A204.1 (cell line): ENCODE results near the gene ADAMTS9.

ENCODE experiments used
- FAIRE-seq: peaks from 2 replicates; lab custom pipeline; 2012; peaks lifted over from hg19 to GRCh38; lab: Jason Lieb, UNC

Gene ADAMTS9

GRCh38 chr3:64686446-64686908 is 1.3 kb downstream of the ADAMTS9 start:
- no peak for FAIRE-seq

GRCh38 chr3:64685800-64686445 is 1.9 kb downstream of the ADAMTS9 start:
- no peak for FAIRE-seq

GRCh38 chr3:64685331-64685799 is 2.4 kb downstream of the ADAMTS9 start:
- no peak for FAIRE-seq

- no peak for FAIRE-seq
Measured at GRCh38 chr3:64684715-64685261, 3.0 kb downstream of the ADAMTS9 start.

GRCh38 chr3:64681827-64682226 is 6.0 kb downstream of the ADAMTS9 start:
- no peak for FAIRE-seq

- no peak for FAIRE-seq
Measured at GRCh38 chr3:64681015-64681414, 6.8 kb downstream of the ADAMTS9 start.

- FAIRE-seq: no peak
Measured at GRCh38 chr3:64680334-64680733, 7.5 kb downstream of the ADAMTS9 start.

- no peak for FAIRE-seq
Measured at GRCh38 chr3:64677961-64678716, 9.7 kb downstream of the ADAMTS9 start.

GRCh38 chr3:64676831-64677230 is 11.0 kb downstream of the ADAMTS9 start:
- FAIRE-seq: no peak

- no peak for FAIRE-seq
Measured at GRCh38 chr3:64675687-64676247, 12.0 kb downstream of the ADAMTS9 start.

- no peak for FAIRE-seq
Measured at GRCh38 chr3:64674591-64675076, 13.2 kb downstream of the ADAMTS9 start.

GRCh38 chr3:64673159-64673715 is 14.6 kb downstream of the ADAMTS9 start:
- FAIRE-seq: no peak

- no peak for FAIRE-seq
Measured at GRCh38 chr3:64668582-64669510, 19.0 kb downstream of the ADAMTS9 start.

- FAIRE-seq: no peak
Measured at GRCh38 chr3:64667887-64668581, 19.8 kb downstream of the ADAMTS9 start.

GRCh38 chr3:64667138-64667537 is 20.7 kb downstream of the ADAMTS9 start:
- FAIRE-seq: no peak

GRCh38 chr3:64666171-64666588 is 21.6 kb downstream of the ADAMTS9 start:
- FAIRE-seq: no peak

GRCh38 chr3:64664397-64664796 is 23.4 kb downstream of the ADAMTS9 start:
- no peak for FAIRE-seq

- no peak for FAIRE-seq
Measured at GRCh38 chr3:64659617-64659978, 28.2 kb downstream of the ADAMTS9 start.

GRCh38 chr3:64658001-64658400 is 29.8 kb downstream of the ADAMTS9 start:
- FAIRE-seq: no peak

- FAIRE-seq: no peak
Measured at GRCh38 chr3:64656544-64656943, 31.3 kb downstream of the ADAMTS9 start.

GRCh38 chr3:64655160-64655559 is 32.6 kb downstream of the ADAMTS9 start:
- no peak for FAIRE-seq
